H9 (cell line): Measurements from ENCODE around the gene FAM53B. TPM values are rescaled to one million over a fixed set of nuclear protein-coding genes. Genes with fewer than 3 reads are reported as not detected.

Experiments used
- DNase-seq: peaks from one replicate; pipeline ENCODE4 v3.0.0-alpha.2; 2017
- H2AFZ ChIP-seq: one replicate; pipeline ENCODE4 v1.6.1; 2013; ENCODE audit warnings: mild to moderate bottlenecking, low read length, control low read depth, moderate library complexity
- H2AK5ac ChIP-seq: 2 replicates; pipeline ENCODE4 v1.6.1; 2013; ENCODE audit warnings: low read length, control low read depth, mixed read lengths; ENCODE audit not compliant: insufficient read length
- H2BK120ac ChIP-seq: one replicate; pipeline ENCODE4 v1.6.1; 2013; ENCODE audit warnings: low read depth, mild to moderate bottlenecking, low read length, control low read depth, inconsistent platforms; ENCODE audit not compliant: poor library complexity, severe bottlenecking
- H2BK12ac ChIP-seq: 2 replicates; pipeline ENCODE4 v1.6.1; 2013; ENCODE audit warnings: low read length, control low read depth, mixed read lengths, low read depth; ENCODE audit not compliant: insufficient read length
- H2BK15ac ChIP-seq: 2 replicates; pipeline ENCODE4 v1.6.1; 2013; ENCODE audit warnings: low read depth, low read length, control low read depth
- H2BK20ac ChIP-seq: one replicate; pipeline ENCODE4 v1.6.1; 2013; ENCODE audit warnings: low read depth, mild to moderate bottlenecking, low read length, control low read depth, inconsistent platforms; ENCODE audit not compliant: poor library complexity, severe bottlenecking
- H2BK5ac ChIP-seq: 2 replicates; pipeline ENCODE4 v1.6.1; 2013; ENCODE audit warnings: low read length, control low read depth, mixed read lengths; ENCODE audit not compliant: insufficient read length
- H3K14ac ChIP-seq: 2 replicates; pipeline ENCODE4 v1.6.1; 2013; ENCODE audit warnings: low read length, control low read depth; ENCODE audit not compliant: insufficient read depth
- H3K18ac ChIP-seq: 2 replicates; pipeline ENCODE4 v1.6.1; 2013; ENCODE audit warnings: low read depth, mild to moderate bottlenecking, mixed read lengths, low read length, control low read depth; ENCODE audit not compliant: insufficient read length
- H3K23ac ChIP-seq: 2 replicates; pipeline ENCODE4 v1.6.1; 2013; ENCODE audit warnings: low read length, control low read depth, mixed read lengths, low read depth; ENCODE audit not compliant: insufficient read length
- H3K23me2 ChIP-seq: 2 replicates; pipeline ENCODE4 v1.6.1; 2013; ENCODE audit warnings: low read depth, mild to moderate bottlenecking, mixed read lengths, low read length, control low read depth; ENCODE audit not compliant: insufficient read length, poor library complexity, severe bottlenecking
- H3K27ac ChIP-seq: 2 replicates; pipeline ENCODE4 v1.5.1; 2013; ENCODE audit warnings: low read length, control low read depth, mixed read lengths, low read depth; ENCODE audit not compliant: insufficient read length
- H3K27me3 ChIP-seq: 2 replicates; pipeline ENCODE4 v1.6.1; 2013; ENCODE audit warnings: low read length, control low read depth, inconsistent platforms; ENCODE audit not compliant: insufficient read depth
- H3K4ac ChIP-seq: 2 replicates; pipeline ENCODE4 v1.6.1; 2013; ENCODE audit warnings: low read depth, mild to moderate bottlenecking, control low read depth, inconsistent platforms, low read length, moderate library complexity
- H3K4me1 ChIP-seq: 2 replicates; pipeline ENCODE4 v1.6.1; 2013; ENCODE audit warnings: low read length, control low read depth, inconsistent platforms; ENCODE audit not compliant: insufficient read depth
- H3K4me2 ChIP-seq: 2 replicates; pipeline ENCODE4 v1.6.1; 2013; ENCODE audit warnings: low read length, control low read depth, mixed read lengths; ENCODE audit not compliant: insufficient read length, insufficient read depth
- H3K56ac ChIP-seq: 2 replicates; pipeline ENCODE4 v1.6.1; 2013; ENCODE audit warnings: low read depth, mild to moderate bottlenecking, mixed read lengths, low read length, control low read depth; ENCODE audit not compliant: insufficient read length
- H3K79me1 ChIP-seq: 2 replicates; pipeline ENCODE4 v1.6.1; 2013; ENCODE audit warnings: low read depth, mild to moderate bottlenecking, moderate library complexity, low read length, control low read depth, inconsistent platforms; ENCODE audit not compliant: insufficient read depth, poor library complexity, severe bottlenecking
- H3K79me2 ChIP-seq: 2 replicates; pipeline ENCODE4 v1.6.1; 2013; ENCODE audit warnings: low read length, control low read depth, inconsistent platforms; ENCODE audit not compliant: insufficient read depth
- H3K9ac ChIP-seq: 2 replicates; pipeline ENCODE4 v1.6.1; 2013; ENCODE audit warnings: low read length, control low read depth, mixed read lengths; ENCODE audit not compliant: insufficient read length; ENCODE audit errors: extremely low read depth
- H3K9me3 ChIP-seq: one replicate; pipeline ENCODE4 v1.6.1; 2013; ENCODE audit warnings: low read depth, low read length, inconsistent platforms; ENCODE audit not compliant: control insufficient read depth
- H3T11ph ChIP-seq: one replicate; pipeline ENCODE4 v1.6.1; 2013; ENCODE audit warnings: mild to moderate bottlenecking, low read length, control low read depth, inconsistent platforms
- H4K20me1 ChIP-seq: one replicate; pipeline ENCODE4 v1.6.1; 2013; ENCODE audit not compliant: control insufficient read depth, insufficient read length, insufficient read depth
- H4K5ac ChIP-seq: 2 replicates; pipeline ENCODE4 v1.6.1; 2013; ENCODE audit warnings: low read depth, mild to moderate bottlenecking, mixed read lengths, low read length, control low read depth; ENCODE audit not compliant: insufficient read length
- H4K8ac ChIP-seq: replicated peaks from 2 replicates; pipeline ENCODE4 v1.6.1; 2013; ENCODE audit warnings: low read length, control low read depth, mixed read lengths, low read depth; ENCODE audit not compliant: insufficient read length
- H4K91ac ChIP-seq: 2 replicates; pipeline ENCODE4 v1.6.1; 2013; ENCODE audit warnings: low read depth, mild to moderate bottlenecking, moderate library complexity, mixed read lengths, low read length, control low read depth; ENCODE audit not compliant: insufficient read length
- H3K27ac Mint-ChIP-seq, 3 experiments: 2 replicates in 2 of 3; 3 replicates in 1 of 3; pipeline ENCODE4 v1.8.0; 2020 to 2021; ENCODE audit warnings: mixed read lengths in 3 of 3, mild to moderate bottlenecking in 1 of 3, moderate library complexity in 1 of 3
- H3K27me3 Mint-ChIP-seq: 2 replicates; pipeline ENCODE4 v1.8.0; 2021; ENCODE audit warnings: low read depth, mild to moderate bottlenecking, moderate library complexity, mixed read lengths
- H3K36me3 Mint-ChIP-seq, 3 experiments: 2 replicates in 2 of 3; 3 replicates in 1 of 3; pipeline ENCODE4 v1.8.0; 2020 to 2021; ENCODE audit warnings: low read depth in 3 of 3, mixed read lengths in 3 of 3; ENCODE audit not compliant: insufficient read depth in 1 of 3
- H3K4me1 Mint-ChIP-seq, 2 experiments: 2 replicates each; pipeline ENCODE4 v1.8.0; 2020; ENCODE audit warnings: mixed read lengths in 2 of 2
- H3K4me3 Mint-ChIP-seq, 2 experiments: 2 replicates in 1 of 2; 3 replicates in 1 of 2; pipeline ENCODE4 v1.8.0; 2020 to 2021; ENCODE audit warnings: mild to moderate bottlenecking in 2 of 2, mixed read lengths in 2 of 2, moderate library complexity in 1 of 2
- H3K9me3 Mint-ChIP-seq, 2 experiments: 2 replicates in 1 of 2; 3 replicates in 1 of 2; pipeline ENCODE4 v1.8.0; 2020; ENCODE audit warnings: mild to moderate bottlenecking in 2 of 2, mixed read lengths in 2 of 2, moderate library complexity in 1 of 2
- CTCF ChIP-seq: fragments of 200-600 bp; sonication (generic); conservative IDR thresholded peaks from 3 replicates; pipeline ENCODE4 v1.8.0; 2021; ENCODE audit warnings: antibody characterized with exemption, mild to moderate bottlenecking
- WGBS: extraction: QIAGEN DNeasy Blood & Tissue Kit; methylation state at CpG from one replicate; pipeline ENCODE4 v1.1.7; 2013; ENCODE audit warnings: missing lambda C conversion rate, low lambda C conversion rate, mixed read lengths; ENCODE audit not compliant: insufficient read length; ENCODE audit errors: extremely low coverage; 5-methylcytosine and 5-hydroxymethylcytosine counted together
- total RNA-seq: library from RNA; stranded (reverse); gene quantifications from 2 replicates; pipeline ENCODE4 v1.2.1, GENCODE V29; 2021

Gene FAM53B
- total RNA-seq, 1 experiment from 2014 or later, result 11.5 TPM

- H4K5ac ChIP-seq, result no peak overlapping the region
- no peaks in the 10 kb centered on the region for H3K79me1 ChIP-seq
- H2AK5ac ChIP-seq, result no peak overlapping the region
- H3K14ac ChIP-seq, result no peak overlapping the region; the same call in 1 of the 2 replicates
- no peaks in the 10 kb centered on the region for H3K9me3 ChIP-seq
- no peak overlapping the region for H2BK15ac ChIP-seq
- no peak for DNase-seq
- no peak overlapping the region for H3K27ac Mint-ChIP-seq
- no peaks in the 10 kb centered on the region for H3K27me3 ChIP-seq
- H2BK5ac ChIP-seq, result no peak overlapping the region
- no peak overlapping the region for H3T11ph ChIP-seq
- no peaks in the 10 kb centered on the region; a peak in 2 of 7 replicates for H3K36me3 Mint-ChIP-seq
- no peak overlapping the region for H3K9ac ChIP-seq
- no peak overlapping the region for H3K18ac ChIP-seq
- no peak for TF ChIP-seq CTCF
- no peak overlapping the region for H2BK20ac ChIP-seq
- H3K23ac ChIP-seq, result no peak overlapping the region
- no peak overlapping the region for H2BK12ac ChIP-seq
- H3K4me1 Mint-ChIP-seq, result peaks cover 28 to 35% of the 10 kb centered on the region in 2 experiments
- no peak overlapping the region for H3K4me3 Mint-ChIP-seq
- H4K8ac ChIP-seq, result no peak overlapping the region
- no CpG with 5 or more reads among the region's 9 CpGs for WGBS
- H2BK120ac ChIP-seq, result no peak overlapping the region
- no peaks in the 10 kb centered on the region for H3K79me2 ChIP-seq
- no peak overlapping the region for H3K56ac ChIP-seq
- no peak overlapping the region for H4K91ac ChIP-seq
- no peak overlapping the region for H3K4me2 ChIP-seq
- peaks cover 3% of the 10 kb centered on the region; the same call in 1 of the 2 replicates for H3K4me1 ChIP-seq
- no peaks in the 10 kb centered on the region for H3K9me3 Mint-ChIP-seq
- H2AFZ ChIP-seq, result no peak overlapping the region
- H4K20me1 ChIP-seq, result no peaks in the 10 kb centered on the region
- H3K27me3 Mint-ChIP-seq, result peaks cover 1% of the 10 kb centered on the region; the same call in 1 of the 2 replicates
- H3K4ac ChIP-seq, result no peak overlapping the region
- H3K27ac ChIP-seq, result no peak overlapping the region
- no peaks in the 10 kb centered on the region for H3K23me2 ChIP-seq
Observed at GRCh38 chr10:124628676-124629021, 115.5 kb downstream of the FAM53B start.
